NB4 (cell line): Measurements from ENCODE around the gene SMC1B.

Experiments used
- DNase-seq: peaks from one replicate; pipeline ENCODE4 v3.0.0; 2010; ENCODE audit warnings: low read depth
- H3K4me3 ChIP-seq: one replicate; pipeline ENCODE4 v1.5.1; 2011; ENCODE audit warnings: mild to moderate bottlenecking, low read depth, low read length, moderate library complexity
- MYC ChIP-seq: IDR thresholded peaks from 2 replicates; pipeline ENCODE4 v1.6.1; 2011; ENCODE audit warnings: low read depth, low read length
- POLR2A ChIP-seq: IDR thresholded peaks from 2 replicates; pipeline ENCODE4 v1.6.1; 2011; ENCODE audit warnings: mild to moderate bottlenecking; ENCODE audit not compliant: insufficient read length; ENCODE audit errors: extremely low read depth
- TF ChIP-seq, protein P1 (sequence below): IDR thresholded peaks from one replicate; pipeline ENCODE4 v1.5.1; 2012; ENCODE audit warnings: low read depth, low read length
- TF ChIP-seq, protein P2 (sequence below): IDR thresholded peaks from 2 replicates; pipeline ENCODE4 v1.6.1; 2011; ENCODE audit warnings: low read depth, low read length

Gene SMC1B

DNA sequence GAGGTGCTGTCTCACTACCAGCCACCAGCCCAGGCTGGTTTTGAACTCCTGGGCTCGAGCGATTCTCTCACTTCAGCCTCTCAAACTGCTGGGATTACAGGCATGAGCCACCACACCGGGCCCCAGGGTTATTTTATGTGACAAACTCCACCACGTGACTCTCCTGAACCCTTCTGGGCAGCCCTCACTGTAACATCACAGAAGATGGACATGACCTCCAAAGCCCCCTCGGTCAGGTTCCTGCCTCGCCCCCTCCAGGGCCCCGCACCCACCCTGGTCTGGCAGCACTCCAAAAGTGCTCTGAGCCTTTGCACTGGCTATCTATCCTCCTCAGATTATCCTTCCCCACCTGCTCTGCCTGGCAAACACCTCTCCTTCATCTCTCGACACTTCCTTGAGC, 43.4 kb upstream of the SMC1B start:
- no peak overlapping the region for H3K4me3 ChIP-seq
- no peak for DNase-seq
- TF ChIP-seq MYC (no peak), POLR2A (no peak)
- TF ChIP-seq, protein P1, sequence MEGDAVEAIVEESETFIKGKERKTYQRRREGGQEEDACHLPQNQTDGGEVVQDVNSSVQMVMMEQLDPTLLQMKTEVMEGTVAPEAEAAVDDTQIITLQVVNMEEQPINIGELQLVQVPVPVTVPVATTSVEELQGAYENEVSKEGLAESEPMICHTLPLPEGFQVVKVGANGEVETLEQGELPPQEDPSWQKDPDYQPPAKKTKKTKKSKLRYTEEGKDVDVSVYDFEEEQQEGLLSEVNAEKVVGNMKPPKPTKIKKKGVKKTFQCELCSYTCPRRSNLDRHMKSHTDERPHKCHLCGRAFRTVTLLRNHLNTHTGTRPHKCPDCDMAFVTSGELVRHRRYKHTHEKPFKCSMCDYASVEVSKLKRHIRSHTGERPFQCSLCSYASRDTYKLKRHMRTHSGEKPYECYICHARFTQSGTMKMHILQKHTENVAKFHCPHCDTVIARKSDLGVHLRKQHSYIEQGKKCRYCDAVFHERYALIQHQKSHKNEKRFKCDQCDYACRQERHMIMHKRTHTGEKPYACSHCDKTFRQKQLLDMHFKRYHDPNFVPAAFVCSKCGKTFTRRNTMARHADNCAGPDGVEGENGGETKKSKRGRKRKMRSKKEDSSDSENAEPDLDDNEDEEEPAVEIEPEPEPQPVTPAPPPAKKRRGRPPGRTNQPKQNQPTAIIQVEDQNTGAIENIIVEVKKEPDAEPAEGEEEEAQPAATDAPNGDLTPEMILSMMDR: no peak
- TF ChIP-seq, protein P2, sequence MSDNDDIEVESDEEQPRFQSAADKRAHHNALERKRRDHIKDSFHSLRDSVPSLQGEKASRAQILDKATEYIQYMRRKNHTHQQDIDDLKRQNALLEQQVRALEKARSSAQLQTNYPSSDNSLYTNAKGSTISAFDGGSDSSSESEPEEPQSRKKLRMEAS: no peak

DNA sequence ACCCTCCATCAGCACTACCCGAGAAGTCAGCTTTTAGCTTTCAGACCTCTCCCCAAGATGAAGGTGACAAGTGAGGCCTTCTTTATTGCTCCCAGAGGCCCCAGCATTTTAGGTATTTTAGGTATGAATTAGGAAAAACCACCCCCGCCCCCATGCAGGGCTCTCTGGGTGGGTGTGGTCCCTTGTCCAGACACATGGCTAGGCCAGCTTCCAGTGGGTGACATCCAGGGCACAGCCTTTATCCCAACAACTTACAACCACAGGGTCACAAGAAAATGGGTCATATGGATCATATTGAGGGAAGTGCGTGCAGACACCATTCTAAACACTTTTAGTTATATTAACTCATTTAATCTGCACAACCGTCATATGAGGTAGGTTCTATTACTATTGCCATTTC, 42.2 kb upstream of the SMC1B start:
- no peak overlapping the region for H3K4me3 ChIP-seq
- TF ChIP-seq, protein P2: no peak
- TF ChIP-seq POLR2A (no peak), MYC (no peak)
- TF ChIP-seq, protein P1: no peak
- DNase-seq: no peak

DNA sequence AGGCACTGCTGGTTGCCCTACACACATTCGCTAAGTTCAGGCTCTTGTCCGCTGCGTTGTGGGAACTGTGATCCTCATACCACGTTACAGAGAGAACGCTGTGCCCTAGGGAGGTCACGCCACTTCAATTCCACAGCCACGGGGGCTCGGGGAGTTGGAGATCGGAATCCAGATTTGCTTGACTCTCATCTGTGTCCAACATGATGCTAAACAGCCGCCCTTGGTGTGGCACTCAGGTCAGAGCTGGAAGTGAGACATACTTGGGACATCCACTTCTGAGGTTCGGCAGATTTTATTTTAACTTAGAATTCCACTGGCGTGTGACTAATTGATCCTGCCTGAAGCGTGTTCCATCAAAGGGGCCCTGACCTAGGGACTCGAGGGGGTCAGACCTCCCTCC, 41.8 kb upstream of the SMC1B start:
- DNase-seq: no peak
- no peak for TF ChIP-seq MYC
- TF ChIP-seq, protein P1: no peak
- TF ChIP-seq, protein P2: no peak
- TF ChIP-seq POLR2A: no peak
- H3K4me3 ChIP-seq: no peak overlapping the region

DNA sequence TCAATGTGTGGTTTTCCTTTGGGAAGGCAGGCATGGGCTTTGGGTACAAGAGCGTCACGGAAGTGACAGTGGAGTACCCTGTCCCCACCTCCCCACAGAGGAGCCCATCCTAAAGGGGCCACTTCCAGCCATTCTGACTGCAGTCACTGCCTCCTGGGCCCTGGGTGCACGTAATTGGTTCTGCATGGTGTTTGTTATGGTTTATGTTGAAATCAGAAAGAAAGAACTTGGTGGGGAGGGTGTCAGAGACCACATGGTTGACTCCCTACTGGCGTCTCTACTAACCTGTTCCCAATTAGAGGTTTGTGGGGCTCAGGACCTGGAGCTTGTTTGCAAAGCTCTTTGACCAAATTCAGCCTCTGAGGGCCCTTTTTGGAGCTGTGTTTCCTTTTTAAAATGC, 40.9 kb upstream of the SMC1B start:
- H3K4me3 ChIP-seq: no peak overlapping the region
- DNase-seq: peak; percentile 76
- TF ChIP-seq MYC: no peak
- TF ChIP-seq, protein P1: no peak
- TF ChIP-seq POLR2A: no peak
- TF ChIP-seq, protein P2: no peak

DNA sequence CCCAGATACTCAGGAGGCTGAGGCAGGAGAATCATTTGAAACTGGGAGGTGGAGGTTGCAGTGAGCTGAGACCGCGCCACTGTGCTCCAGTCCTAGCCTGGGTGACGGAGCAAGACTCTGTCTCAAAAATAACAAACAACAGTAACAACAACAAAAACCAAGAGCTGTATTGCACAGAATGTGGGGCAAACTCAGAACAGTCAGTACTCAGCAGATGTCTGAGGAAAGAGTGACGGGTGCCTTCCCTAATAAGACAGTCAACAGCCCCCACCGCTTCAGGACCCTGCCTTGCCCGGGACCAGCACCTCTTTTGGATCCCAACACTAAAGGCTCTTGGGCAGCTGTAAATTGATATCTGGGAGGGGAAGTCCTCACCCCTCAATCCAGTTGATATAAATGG, 40.4 kb upstream of the SMC1B start:
- TF ChIP-seq MYC: no peak
- TF ChIP-seq, protein P2: no peak
- DNase-seq: no peak
- no peak overlapping the region for H3K4me3 ChIP-seq

DNA sequence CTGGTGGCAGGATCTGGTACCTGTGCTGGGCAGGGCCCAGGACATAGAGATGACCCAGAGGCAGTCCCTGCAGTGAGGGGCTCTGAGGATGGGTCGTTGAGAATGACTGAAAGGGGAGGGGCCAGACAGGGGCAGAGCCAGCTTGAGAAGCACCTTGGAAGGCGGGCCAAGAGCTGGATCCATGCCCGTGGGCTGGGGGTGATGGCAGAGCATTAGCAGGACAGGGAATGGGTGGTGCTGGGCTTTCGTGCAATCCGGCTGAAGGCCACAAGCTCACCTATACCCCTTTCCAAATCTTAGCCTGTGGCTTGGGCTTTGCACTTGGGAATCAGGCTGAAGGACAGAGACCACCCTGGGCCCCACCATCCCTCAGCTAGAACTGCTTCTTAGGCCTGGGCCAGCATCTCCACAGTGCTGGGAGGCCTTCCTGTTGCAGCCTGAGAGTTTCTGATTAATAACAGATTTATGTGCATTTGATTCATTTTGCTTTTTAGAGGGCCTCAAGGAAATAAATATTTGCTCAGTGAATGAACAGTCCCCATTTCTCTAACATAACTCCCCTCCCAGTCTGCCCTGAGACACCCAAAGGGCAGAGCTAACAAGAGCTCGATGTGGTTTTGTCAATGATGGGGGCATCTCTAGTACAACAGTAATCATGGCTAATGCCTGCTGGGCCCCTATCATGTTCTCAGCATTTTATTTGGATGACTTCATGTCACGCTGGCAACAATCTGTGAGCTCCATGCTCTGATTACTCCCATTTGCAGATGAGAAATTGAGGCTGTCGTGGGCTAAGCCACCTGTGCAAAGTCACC, 39.4 kb upstream of the SMC1B start:
- no peak for DNase-seq

More for the DNA sequence above, 39.4 kb upstream of the SMC1B start:
- H3K4me3 ChIP-seq: no peak overlapping the region
- TF ChIP-seq, protein P1: no peak
- TF ChIP-seq MYC: no peak
- no peak for TF ChIP-seq POLR2A
- TF ChIP-seq, protein P2: no peak
